GM18498 (cell line): ENCODE results near the gene NPB.

Experiments used
- ATAC-seq: cut with Tn5 transposase; IDR thresholded peaks from one replicate; pipeline ENCODE4 v1.9.1; 2021; ENCODE audit warnings: mild to moderate bottlenecking, moderate library complexity; ENCODE audit not compliant: unreplicated experiment

The NPB gene

GRCh38 chr17:81910840-81911276, 8.8 kb downstream of the NPB start:
- peak; percentile 36 for ATAC-seq

- peak; percentile 75 for ATAC-seq
Observed at GRCh38 chr17:81911277-81911961, 9.4 kb downstream of the NPB start, which contains the start of gene PCYT2. TSS of gene PCYT2 (minus strand) at chr17:81911399. CDS start at chr17:81911355, 44 bp downstream.

DNA sequence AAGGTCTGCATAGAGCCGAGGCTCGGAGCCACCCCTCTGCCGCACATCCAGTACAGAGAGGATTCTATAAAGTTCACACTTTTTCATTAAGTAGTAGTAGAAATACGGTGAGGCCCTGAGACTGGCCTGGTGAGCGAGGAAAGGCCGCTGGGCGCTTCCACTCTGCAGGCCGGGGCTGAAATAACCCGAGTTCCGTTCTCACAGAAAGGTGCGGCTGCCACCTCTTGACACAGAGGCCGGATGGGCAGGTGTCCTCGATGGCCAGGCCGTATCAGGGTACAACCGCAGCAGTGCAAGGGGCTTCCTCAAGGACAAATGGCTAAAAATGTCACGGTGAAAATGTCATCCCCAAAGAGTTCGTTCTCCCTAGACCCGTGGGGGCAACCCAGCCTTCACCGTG, 9.9 kb downstream of the NPB start:
- no peak for ATAC-seq

DNA sequence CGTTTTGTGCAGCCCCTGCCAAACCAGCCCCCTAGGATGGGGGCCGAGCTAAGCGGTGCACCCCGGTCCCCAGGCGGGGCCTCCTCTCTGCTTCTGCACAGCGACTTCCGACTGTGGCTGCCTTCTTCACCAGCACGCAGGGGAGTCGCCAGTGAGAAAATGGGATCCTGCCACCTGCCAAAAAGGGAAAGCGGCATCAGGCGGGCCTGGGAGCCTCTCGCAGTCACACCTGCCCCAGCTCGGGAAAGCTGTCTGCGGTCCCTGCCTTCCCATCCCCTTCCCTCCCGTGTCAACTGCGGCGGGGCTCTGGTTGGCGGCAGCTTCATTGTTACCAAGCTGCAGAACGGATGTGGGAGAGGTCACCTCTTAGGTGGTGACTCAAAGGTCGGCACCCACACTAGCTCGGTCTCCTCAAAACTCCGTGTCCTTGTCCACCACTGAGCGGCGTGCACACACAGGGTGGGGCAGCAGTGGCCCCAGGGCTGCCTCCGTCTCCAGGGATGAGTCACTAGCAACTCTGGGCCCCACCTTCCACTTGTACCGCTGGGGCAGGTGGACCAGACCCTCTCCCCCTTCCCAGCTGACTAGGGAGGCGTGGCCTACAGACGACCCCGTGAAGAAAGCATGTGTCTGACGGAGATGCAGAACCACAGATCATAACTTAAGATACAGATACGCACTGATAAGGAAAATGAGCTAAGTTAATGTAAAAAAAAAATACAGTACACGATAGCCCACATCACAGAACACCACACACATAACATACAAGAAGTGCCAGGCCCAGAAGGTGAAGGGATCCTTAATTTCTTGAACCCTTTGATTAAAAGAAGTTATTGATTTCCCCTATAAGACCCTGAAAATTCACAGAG, 10.6 kb downstream of the NPB start:
- no peak for ATAC-seq

DNA sequence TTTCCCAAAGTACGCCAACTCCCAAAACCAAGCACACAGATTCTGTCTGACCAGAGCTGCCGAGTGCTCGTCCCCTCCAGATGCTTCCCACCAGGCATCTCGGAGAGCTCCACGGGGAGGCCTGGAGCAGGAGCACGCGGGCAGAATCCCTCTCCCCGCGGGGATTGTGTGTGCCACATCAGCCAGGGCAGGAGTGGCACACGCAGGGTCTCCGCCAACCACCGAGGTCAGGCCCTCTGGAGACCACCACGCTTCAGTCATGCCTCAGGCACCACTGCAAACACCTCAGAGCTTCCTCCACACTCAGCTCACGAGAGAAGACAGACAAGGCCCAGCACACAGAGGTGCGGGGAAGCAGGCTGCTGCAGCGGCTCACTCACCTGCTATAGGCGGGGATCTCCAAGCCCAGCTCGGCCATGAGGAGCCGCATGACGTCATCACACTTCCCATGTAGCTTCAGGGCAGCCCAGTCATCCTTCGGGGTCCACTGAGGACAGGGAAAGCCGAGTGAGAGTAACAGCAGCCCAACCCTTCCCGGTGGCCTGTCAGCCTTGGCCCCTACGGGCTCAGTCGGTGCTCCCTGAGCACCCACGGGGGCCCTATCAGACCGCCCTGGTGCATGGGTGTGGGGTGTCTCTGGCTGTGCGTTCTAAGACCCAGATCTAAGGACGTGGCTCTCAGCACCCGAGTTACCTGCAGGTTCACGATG, 11.5 kb downstream of the NPB start:
- ATAC-seq = no peak

GRCh38 chr17:81914103-81914850, 12.2 kb downstream of the NPB start:
- ATAC-seq = no peak

- ATAC-seq = no peak
Observed at GRCh38 chr17:81915331-81915730, 13.3 kb downstream of the NPB start.

DNA sequence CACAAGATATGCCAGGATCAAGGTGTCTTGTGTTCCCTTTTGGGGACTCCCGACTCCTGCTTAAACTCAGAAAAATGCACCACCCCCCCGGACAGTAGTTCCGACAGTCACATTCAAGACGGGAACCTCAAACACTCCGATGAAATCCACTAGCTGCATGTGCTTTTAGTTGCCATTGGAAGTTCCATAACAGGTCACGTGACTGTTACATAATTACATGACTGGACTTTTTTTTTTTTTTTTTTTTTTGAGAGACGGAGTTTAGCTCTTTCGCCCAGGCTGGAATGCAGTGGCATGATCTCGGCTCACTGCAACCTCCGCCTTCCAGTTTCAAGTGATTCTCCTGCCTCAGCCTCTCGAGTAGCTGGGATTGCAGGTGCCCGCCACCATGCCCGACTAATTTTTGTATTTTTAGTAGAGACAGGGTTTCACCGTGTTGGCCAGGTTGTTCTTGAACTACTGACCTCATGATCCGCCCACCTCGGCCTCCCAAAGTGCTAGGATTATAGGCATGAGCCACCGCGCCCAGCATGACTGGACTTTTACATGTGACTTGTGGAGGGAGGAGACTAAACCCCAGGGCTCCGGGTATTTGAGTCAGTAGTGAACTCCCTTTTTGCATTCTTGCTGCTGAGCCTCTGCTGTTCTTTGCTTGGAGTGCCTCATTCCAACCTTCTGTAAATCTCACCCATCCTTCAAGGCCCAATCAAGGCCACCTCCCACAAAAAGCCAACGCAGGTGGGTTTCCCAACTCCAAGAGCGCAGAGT, 14.4 kb downstream of the NPB start:
- no peak for ATAC-seq

- peak; percentile 66 for ATAC-seq
Observed at GRCh38 chr17:81917565-81918332, 15.7 kb downstream of the NPB start, which contains the start of gene SIRT7. TSS of gene SIRT7 (minus strand) at chr17:81918176. CDS start at chr17:81918131, 45 bp downstream.

GRCh38 chr17:81918333-81918669, 16.3 kb downstream of the NPB start:
- ATAC-seq = peak; percentile 15

GRCh38 chr17:81918832-81919545, 17.0 kb downstream of the NPB start:
- ATAC-seq = no peak

- ATAC-seq = no peak
Observed at GRCh38 chr17:81920612-81921536, 18.8 kb downstream of the NPB start.

DNA sequence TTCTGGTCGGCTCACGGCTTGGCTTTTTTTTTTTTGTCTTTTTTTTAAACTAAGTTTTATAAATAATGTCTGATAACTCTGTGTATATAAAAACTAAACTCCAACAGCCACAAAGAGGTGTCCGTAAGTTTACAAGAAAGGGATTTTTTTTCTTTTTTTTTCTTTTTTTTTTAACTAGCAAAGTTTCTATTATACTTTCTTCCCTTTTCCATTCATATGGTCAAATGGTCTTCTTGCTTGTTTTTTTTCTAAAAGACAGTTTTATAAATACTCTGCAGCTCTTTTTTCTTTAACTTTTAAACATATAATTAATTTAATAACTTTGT, 19.5 kb downstream of the NPB start:
- ATAC-seq = no peak

- no peak for ATAC-seq
Observed at GRCh38 chr17:81921996-81922565, 20.0 kb downstream of the NPB start.

- ATAC-seq = no peak
Observed at GRCh38 chr17:81922566-81923301, 20.7 kb downstream of the NPB start.
